ENCODE measurements around the gene EFCAB12.
"Not testable (repeated sequence)": the region's sequence is repeated elsewhere in the genome, so short reads cannot be mapped to it uniquely, and the experiment has no call there.

EFCAB12 gene

GRCh38 chr3:129399895-129400357 is 28.5 kb downstream of the EFCAB12 start:
- Histone ChIP-seq H3K27ac (peak overlapping the region; percentile 83), H3K36me3 (peaks cover 19% of the 10 kb centered on the region), H3K27me3 (no peaks in the 10 kb centered on the region), H3K4me1 (ENCODE audit: control insufficient read depth in 1 of 2, insufficient read depth in 1 of 2, low read depth in 1 of 2, low read length in 1 of 2) (peaks cover 13 to 21% of the 10 kb centered on the region in 2 experiments), H3K4me3 (ENCODE audit: low read depth in 1 of 2, low read length in 1 of 2) (peak overlapping the region; percentile 89 to 93), H3K9me3 (no peaks in the 10 kb centered on the region)
- no peak for TF ChIP-seq CTCF (IDR thresholded peaks at IDR 0.05)

GRCh38 chr3:129399145-129399894 is 29.1 kb downstream of the EFCAB12 start:
- Histone ChIP-seq H3K4me1 (ENCODE audit: control insufficient read depth in 1 of 2, insufficient read depth in 1 of 2, low read depth in 1 of 2, low read length in 1 of 2) (peaks cover 13 to 21% of the 10 kb centered on the region in 2 experiments), H3K27me3 (no peaks in the 10 kb centered on the region), H3K27ac (peak overlapping the region; percentile 83), H3K9me3 (no peaks in the 10 kb centered on the region), H3K4me3 (ENCODE audit: low read depth in 1 of 2, low read length in 1 of 2) (peak overlapping the region; percentile 89 to 93), H3K36me3 (peaks cover 19% of the 10 kb centered on the region)
- peak; percentile 86 for TF ChIP-seq CTCF (IDR thresholded peaks at IDR 0.05)

- peak overlapping the region; percentile 83 for H3K27ac ChIP-seq
- no peak for TF ChIP-seq CTCF (IDR thresholded peaks at IDR 0.05)
- no peaks in the 10 kb centered on the region for H3K27me3 ChIP-seq
- no peaks in the 10 kb centered on the region for H3K9me3 ChIP-seq
- H3K36me3 ChIP-seq = peaks cover 24% of the 10 kb centered on the region
- peaks cover 13 to 21% of the 10 kb centered on the region in 2 experiments for H3K4me1 ChIP-seq (ENCODE audit: control insufficient read depth in 1 of 2, insufficient read depth in 1 of 2, low read depth in 1 of 2, low read length in 1 of 2)
- peak overlapping the region; percentile 89 to 93 for H3K4me3 ChIP-seq (ENCODE audit: low read depth in 1 of 2, low read length in 1 of 2)
Observed at GRCh38 chr3:129398803-129399144, 29.7 kb downstream of the EFCAB12 start.

- not testable (repeated sequence) for H3K9me3 ChIP-seq; H3K4me3 ChIP-seq (ENCODE audit: low read depth in 1 of 2, low read length in 1 of 2); H3K27me3 ChIP-seq; H3K27ac ChIP-seq
- Histone ChIP-seq H3K36me3 (peaks cover 70% of the 10 kb centered on the region), H3K4me1 (ENCODE audit: control insufficient read depth in 1 of 2, insufficient read depth in 1 of 2, low read depth in 1 of 2, low read length in 1 of 2) (peaks cover 11 to 14% of the 10 kb centered on the region in 2 experiments)
Observed at GRCh38 chr3:129393760-129394564, 34.5 kb downstream of the EFCAB12 start.

GRCh38 chr3:129393271-129393670 is 35.2 kb downstream of the EFCAB12 start:
- no peaks in the 10 kb centered on the region for H3K9me3 ChIP-seq

GRCh38 chr3:129392106-129392887 is 36.1 kb downstream of the EFCAB12 start:
- not testable (repeated sequence) for H3K4me3 ChIP-seq (ENCODE audit: low read depth in 1 of 2, low read length in 1 of 2); H3K27ac ChIP-seq; H3K4me1 ChIP-seq (ENCODE audit: control insufficient read depth in 1 of 2, insufficient read depth in 1 of 2, low read depth in 1 of 2, low read length in 1 of 2); H3K27me3 ChIP-seq; H3K9me3 ChIP-seq
- peaks cover 86% of the 10 kb centered on the region for H3K36me3 ChIP-seq

More at GRCh38 chr3:129393271-129393670, 35.2 kb downstream of the EFCAB12 start:
- H3K27me3 ChIP-seq = no peaks in the 10 kb centered on the region
- no peak overlapping the region for H3K4me3 ChIP-seq (ENCODE audit: low read depth in 1 of 2, low read length in 1 of 2)
- no peak for TF ChIP-seq CTCF (IDR thresholded peaks at IDR 0.05)
- peaks cover 4 to 8% of the 10 kb centered on the region in 2 experiments for H3K4me1 ChIP-seq (ENCODE audit: control insufficient read depth in 1 of 2, insufficient read depth in 1 of 2, low read depth in 1 of 2, low read length in 1 of 2)
- H3K27ac ChIP-seq = no peak overlapping the region
- peaks cover 77% of the 10 kb centered on the region for H3K36me3 ChIP-seq

GRCh38 chr3:129391583-129391982 is 36.9 kb downstream of the EFCAB12 start:
- not testable (repeated sequence) for H3K9me3 ChIP-seq; H3K27ac ChIP-seq; H3K27me3 ChIP-seq; H3K4me3 ChIP-seq (ENCODE audit: low read depth in 1 of 2, low read length in 1 of 2); H3K4me1 ChIP-seq (ENCODE audit: control insufficient read depth in 1 of 2, insufficient read depth in 1 of 2, low read depth in 1 of 2, low read length in 1 of 2)
- peaks cover 90% of the 10 kb centered on the region for H3K36me3 ChIP-seq

Data from neutrophil (primary cell).